ENCODE results near the gene KCTD18.

The KCTD18 gene

GRCh38 chr2:200484934-200485333 lies 24.9 kb downstream of the KCTD18 start:
- DNase-seq: no peak

GRCh38 chr2:200483729-200484198 lies 26.1 kb downstream of the KCTD18 start:
- DNase-seq: no peak

DNA sequence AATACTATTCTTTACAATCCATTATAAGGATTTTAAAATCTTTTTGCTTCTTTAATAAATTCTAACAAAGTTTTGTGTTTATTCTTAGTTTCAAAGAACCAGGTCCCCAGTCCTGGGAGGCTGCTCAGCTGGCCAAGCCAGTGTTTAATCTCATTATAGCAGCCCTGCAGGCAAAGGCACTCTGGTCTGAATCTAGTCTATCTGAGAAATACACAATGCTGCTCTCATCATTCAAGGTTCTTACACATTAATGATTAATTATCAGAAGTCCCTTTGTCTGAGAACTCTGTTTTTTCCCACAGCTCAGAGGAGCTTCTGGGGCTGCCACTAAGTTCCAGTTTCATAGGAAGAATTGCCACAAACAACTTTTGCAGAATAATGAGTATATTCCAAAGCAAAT lies 27.7 kb downstream of the KCTD18 start:
- DNase-seq: no peak

DNA sequence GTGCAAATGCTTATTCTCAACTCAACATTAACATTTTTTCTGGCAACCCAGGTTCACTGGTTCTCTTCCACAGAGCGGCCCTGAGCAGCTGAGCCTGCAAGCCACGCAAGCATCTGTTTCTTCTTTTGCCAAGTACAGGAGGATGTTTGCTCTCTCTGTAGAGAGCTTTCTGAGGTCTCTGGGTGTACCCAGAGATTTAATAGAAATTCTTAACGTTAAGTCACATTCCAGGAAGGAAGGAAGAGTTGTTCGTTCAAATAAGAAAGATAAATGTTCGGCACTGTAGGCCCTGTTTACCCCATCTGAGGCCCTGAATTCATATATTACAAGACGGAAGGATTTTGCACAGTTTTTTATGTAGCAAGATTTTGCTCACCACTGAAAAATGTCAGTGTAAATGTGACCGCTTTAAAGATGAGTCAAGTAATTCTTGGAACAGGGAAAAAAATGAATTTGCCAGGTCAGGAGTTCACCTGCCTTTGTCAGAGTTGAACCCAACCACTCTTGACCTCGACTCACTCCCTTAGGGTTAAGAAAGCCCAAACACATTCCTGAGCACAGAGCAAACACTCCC lies 30.1 kb downstream of the KCTD18 start:
- no peak for DNase-seq

DNA sequence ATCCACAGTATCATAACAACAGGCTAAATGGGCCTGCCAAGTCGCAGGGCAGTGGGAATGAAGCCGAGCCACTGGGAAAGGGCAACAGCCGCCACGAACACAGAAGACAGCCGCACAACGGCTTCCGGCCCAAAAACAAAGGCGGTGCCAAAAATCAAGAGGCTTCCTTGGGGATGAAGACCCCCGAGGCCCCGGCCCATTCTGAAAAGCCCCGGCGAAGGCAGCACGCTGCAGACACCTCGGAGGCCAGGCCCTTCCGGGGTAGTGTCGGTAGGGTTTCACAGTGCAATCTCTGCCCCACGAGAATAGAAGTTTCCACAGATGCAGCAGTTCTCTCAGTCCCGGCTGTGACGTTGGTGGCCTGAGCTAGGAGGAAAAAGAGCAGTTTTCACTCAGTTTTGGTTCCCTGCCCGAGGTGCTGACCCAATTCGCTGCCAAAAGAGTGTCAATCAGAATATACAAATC lies 32.2 kb downstream of the KCTD18 start:
- DNase-seq: no peak

DNA sequence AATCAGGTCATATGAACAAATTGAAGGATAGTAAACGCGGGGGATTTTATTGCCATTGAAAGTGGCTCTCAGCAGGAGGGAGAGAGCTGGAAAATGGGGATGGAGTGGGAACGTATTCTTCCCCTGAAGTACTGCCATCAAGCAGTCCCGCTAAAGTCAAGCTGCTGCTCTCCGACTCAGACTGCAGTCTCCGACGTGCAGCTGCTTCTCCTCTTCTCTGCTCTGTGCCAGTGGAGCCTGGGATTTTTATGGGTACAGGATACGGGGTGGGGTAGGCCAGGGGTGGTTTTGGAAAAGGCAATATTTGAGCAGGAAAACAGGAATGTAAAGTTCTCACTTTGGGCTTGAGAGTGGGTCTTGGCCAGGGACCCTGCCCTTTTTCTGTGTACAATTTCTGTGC lies 33.0 kb downstream of the KCTD18 start:
- no peak for DNase-seq

GRCh38 chr2:200475795-200476194 lies 34.1 kb downstream of the KCTD18 start:
- DNase-seq: no peak

DNA sequence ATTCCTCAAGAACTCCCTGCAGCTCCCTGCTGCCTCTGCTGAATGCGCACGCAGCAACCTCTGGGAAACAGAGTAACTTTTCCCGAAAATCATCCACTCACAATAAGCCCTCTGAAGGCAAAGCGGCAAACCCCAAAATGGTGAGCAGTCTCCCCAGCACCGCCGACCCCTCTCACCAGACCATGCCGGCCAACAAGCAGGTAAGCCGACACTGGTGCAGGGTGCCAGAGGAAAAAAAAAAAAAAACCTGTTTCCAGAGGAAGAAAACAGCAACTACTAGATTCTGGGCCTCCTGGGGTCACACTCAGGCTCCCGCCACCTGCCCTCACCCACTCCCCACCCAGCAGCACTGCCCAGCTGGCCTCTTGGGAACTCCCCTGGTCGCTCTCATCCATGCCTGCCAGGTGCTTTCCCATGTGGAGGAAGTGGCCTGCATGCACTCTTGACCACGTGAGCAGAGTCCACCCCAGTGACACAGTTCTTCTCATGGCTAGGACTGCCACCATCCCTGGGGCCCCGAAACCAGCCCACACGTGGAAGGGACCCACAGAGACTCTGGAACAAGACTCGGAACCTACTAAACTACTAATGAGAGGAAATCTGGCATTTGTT lies 36.9 kb downstream of the KCTD18 start:
- DNase-seq: no peak

DNA sequence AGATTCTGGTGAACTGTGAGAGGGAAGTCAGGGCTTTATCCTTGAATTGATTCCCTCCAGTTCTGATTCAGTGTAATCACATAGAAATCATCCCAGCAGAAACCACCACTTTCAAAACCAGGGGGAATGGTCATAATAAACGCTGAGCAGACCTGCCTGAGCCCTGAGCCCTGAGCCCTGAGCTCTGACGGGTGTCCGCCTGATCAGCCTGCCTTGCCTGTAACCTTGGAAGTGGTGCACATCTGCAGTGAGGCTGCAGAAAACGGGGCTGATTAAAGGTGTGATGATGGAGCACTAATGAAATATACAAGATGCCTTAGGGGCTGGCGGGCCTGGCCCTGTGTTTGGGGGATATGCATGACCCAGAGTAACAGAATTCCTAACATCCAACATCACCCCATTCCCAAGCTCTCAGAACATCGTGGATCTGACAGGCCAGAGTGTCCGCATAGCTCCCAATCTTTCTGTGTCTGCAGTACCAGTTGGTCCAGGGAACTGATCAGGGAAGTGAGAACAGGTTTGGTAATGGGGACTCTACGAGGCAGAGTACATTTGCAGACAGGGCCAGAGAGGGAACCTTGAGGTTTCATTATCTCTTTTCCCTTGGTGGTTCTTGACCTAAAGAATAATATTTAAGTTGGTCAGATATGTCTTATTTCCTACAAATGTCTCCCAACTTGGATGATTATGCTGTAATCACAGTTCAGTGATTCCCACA lies 37.8 kb downstream of the KCTD18 start:
- DNase-seq: no peak

DNA sequence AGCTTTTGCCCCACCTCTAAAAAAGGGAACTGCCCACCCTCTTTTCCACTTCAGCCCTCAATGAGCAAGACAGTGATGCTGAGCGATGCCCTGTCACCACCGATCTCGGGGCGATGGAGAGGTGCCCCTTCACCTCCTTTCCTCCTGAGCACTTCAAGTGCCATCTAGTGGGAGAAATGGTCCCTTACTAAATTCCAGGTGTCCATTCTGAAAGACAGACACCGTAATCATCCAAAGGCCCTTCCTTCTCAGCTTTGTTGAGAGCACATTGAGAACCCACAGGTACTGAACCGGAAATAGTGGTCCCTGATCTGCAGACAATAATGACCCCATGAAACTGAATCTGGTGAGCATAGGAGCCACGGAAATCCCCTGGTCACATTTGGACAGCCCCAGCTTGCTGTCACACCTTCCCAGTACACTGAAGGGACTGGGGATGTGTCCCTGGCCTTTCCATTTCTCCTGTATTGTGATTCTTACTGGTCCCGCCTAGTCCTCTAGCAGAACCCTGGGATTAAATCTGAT lies 38.5 kb downstream of the KCTD18 start:
- DNase-seq: no peak

DNA sequence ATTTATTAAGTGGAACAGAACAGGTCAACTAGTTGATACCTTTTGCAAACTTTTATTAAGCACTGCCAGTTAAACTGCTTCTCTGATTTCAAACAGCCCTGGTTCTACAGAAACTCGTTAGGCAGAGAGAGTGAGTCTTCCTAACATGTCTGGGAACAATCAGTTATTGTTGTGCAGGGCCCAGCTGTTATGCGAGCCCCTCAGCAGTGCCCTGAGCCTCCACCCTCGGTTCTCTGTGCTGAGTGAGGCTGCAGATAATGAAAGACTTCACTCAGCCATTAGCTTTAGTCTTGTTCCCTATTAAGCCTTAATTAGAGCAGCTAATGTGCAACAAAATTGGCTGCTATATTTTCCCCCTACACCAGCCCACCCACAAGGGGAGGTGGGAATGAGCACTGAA lies 39.6 kb downstream of the KCTD18 start:
- no peak for DNase-seq

- DNase-seq: no peak
Measured at GRCh38 chr2:200469708-200470211, 40.1 kb downstream of the KCTD18 start.

GRCh38 chr2:200467806-200468681 lies 41.8 kb downstream of the KCTD18 start:
- no peak for DNase-seq

GRCh38 chr2:200466425-200467418 lies 43.1 kb downstream of the KCTD18 start:
- no peak for DNase-seq

- no peak for DNase-seq
Measured at GRCh38 chr2:200463452-200463851, 46.4 kb downstream of the KCTD18 start.

DNA sequence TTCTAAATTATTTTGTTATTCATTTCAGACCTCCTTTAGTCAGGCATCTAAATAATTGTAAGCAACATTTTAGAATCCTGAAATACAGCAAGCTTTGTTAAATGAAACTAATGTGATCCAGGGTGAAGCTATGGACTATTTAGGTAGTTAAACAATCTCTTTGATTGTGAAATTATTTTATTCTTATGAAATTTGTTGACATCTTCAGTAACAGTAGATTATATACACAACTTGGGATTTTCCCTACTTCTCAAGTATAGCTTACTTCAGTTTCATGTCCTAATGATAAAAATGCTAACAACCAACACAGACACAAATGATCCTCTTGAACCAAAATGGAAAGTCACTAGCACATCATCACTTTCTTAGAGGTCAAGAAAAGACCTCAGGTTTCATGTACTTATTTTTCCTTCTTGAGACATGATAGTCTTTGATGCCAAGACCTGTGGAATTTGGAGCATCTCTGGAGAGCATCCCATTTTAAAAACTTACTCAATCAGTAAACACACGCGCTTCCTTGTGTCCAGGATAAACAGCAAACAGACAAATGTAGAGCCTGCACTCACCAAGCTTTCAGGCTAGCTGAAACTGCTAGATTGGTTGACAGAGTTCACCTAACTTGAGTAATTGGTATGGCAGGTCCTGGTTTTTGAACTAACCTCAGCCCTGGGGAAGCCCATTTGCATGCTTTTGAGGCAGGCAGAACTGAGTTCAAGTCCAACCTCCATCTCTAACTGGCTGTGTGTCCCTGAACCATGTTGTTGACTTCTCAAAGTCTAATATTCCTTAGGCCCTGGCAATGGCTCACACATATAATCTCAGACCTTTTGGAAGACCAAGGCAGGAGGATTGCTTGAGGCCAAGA lies 47.8 kb downstream of the KCTD18 start:
- no peak for DNase-seq

DNA sequence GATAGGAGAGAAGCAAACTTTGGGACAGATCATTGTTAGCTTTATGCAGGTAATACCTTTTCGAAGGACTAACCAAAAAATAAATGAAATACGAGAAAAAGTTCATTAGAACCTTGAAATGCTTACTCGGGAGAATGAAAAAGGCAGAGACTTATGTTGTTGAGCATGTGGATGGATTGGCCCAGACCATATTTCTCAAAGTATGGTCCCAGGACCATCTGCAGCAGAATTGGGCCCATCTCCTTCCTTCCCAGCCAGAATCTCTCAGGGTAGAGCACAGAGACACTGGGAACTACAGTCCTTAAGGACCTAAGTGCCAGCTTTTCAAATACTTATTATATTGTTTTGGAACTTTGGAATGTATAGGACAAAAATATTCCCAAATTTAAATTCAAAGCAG lies 50.8 kb downstream of the KCTD18 start:
- no peak for DNase-seq

GRCh38 chr2:200456567-200456966 lies 53.3 kb downstream of the KCTD18 start:
- no peak for DNase-seq

GRCh38 chr2:200455958-200456421 lies 53.9 kb downstream of the KCTD18 start:
- no peak for DNase-seq
